Esophagus squamous epithelium (tissue), 5 donors: Measurements from ENCODE around the gene LMO2. TPM values are rescaled to one million over a fixed set of nuclear protein-coding genes. Genes with fewer than 3 reads are reported as not detected.
"Not testable (repeated sequence)": the region's sequence is repeated elsewhere in the genome, so short reads cannot be mapped to it uniquely, and the experiment has no call there.

Source experiments
- DNase-seq: peaks from one replicate; lab custom pipeline; 2025; lab: John Stamatoyannopoulos, UW
- H3K27ac ChIP-seq, 4 donors: fragments of 200-600 bp; sonication (generic); one replicate each; pipeline ENCODE4 v1.5.1; 2016 to 2019; ENCODE audit warnings: mild to moderate bottlenecking in 1 of 4
- H3K27me3 ChIP-seq, 4 donors: fragments of 200-600 bp; sonication (generic); 1 replicate in 3 of 4; 2 replicates in 1 of 4; pipeline versions ENCODE4 v1.5.1 to v1.6.0; 2017 to 2021; ENCODE audit warnings: antibody characterized with exemption in 1 of 4
- H3K36me3 ChIP-seq, 3 donors: fragments of 200-600 bp; sonication (generic); one replicate each; pipeline ENCODE4 v1.5.1; 2016 to 2019
- H3K4me1 ChIP-seq, 3 donors: fragments of 200-600 bp; sonication (generic); one replicate each; pipeline ENCODE4 v1.5.1; 2017 to 2019
- H3K4me3 ChIP-seq, 4 donors: fragments of 200-600 bp; sonication (generic); 1 replicate in 3 of 4; 2 replicates in 1 of 4; pipeline ENCODE4 v1.5.1; 2016 to 2019; ENCODE audit warnings: mild to moderate bottlenecking in 2 of 4, moderate library complexity in 1 of 4
- H3K9me3 ChIP-seq, 3 donors: fragments of 200-600 bp; sonication (generic); one replicate each; pipeline ENCODE4 v1.5.1; 2016 to 2019
- CTCF ChIP-seq, 6 experiments: fragments of 450-650 bp in 4 of 6; fragments of 200-600 bp in 2 of 6; sonication (generic) in 2 of 6; IDR thresholded peaks; one replicate each; pipeline ENCODE4 v1.5.1; 2016 to 2019; ENCODE audit warnings: antibody characterized with exemption in 6 of 6, mild to moderate bottlenecking in 4 of 6, moderate library complexity in 4 of 6
- POLR2A ChIP-seq, 4 donors: fragments of 450-650 bp; IDR thresholded peaks; one replicate each; pipeline ENCODE4 v1.6.1; 2017; ENCODE audit warnings: antibody characterized with exemption in 4 of 4, mild to moderate bottlenecking in 4 of 4, moderate library complexity in 3 of 4
- WGBS, 2 donors: methylation state at CpG; one replicate each; pipeline ENCODE4 v1.1.5; 2018; 5-methylcytosine and 5-hydroxymethylcytosine counted together
- intact Hi-C: fragments of 100-400 bp; cut with DNase I; formaldehyde crosslinking; loops from one replicate; pipeline ENCODE4 v1.15.0; 2022
- total RNA-seq, 4 donors: library from RNA; depleted of rRNA; stranded (reverse); fragments of >200 nt; gene quantifications; one replicate each; pipeline ENCODE4 v1.1.0, GENCODE V29; 2016
- donor health status: DM: yes; HTN: yes; CAD: no.

The LMO2 gene
- total RNA-seq, 4 donors from 2014 or later, result 7.0 to 18.9 (median 13.3) TPM

DNA sequence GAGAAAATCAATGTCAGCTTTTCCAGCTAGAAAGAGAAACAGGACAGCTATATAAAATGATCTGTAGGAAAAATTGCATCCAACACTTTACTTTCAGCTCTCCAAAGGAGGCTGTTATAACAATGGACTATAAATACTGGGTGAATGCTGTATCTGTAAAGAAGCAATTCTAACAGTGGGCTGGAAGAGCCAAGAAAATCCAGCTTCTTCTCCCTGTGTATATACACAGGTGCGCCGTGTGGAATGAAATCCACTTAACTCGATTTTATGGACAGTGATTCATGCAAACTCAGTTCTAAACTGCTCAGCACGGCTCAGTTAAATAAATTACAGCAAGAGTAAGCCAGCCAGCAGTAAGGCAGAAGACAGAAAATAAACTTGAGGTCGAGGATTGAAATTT is 32.5 kb upstream of the LMO2 start:
- 75 to 76% methylated on average over 5 of the region's 5 CpGs for WGBS, 2 donors
- Histone ChIP-seq H3K36me3 (no peaks in the 10 kb centered on the region), H3K27me3 (peaks cover 0 to 16% (median 0%) of the 10 kb centered on the region in 4 donors), H3K4me3 (no peak overlapping the region), H3K4me1 (no peaks in the 10 kb centered on the region), H3K27ac (no peak overlapping the region), H3K9me3 (no peaks in the 10 kb centered on the region)
- intact Hi-C loops, result no loop called here
- TF ChIP-seq POLR2A (IDR thresholded peaks at IDR 0.05) (no peak), CTCF (IDR thresholded peaks at IDR 0.05) (no peak)
- DNase-seq, result no peak

GRCh38 chr11:33923626-33924025 is 31.8 kb upstream of the LMO2 start:
- no peak overlapping the region for H3K27ac ChIP-seq
- H3K9me3 ChIP-seq, result no peaks in the 10 kb centered on the region
- TF ChIP-seq POLR2A (IDR thresholded peaks at IDR 0.05), result no peak
- no peak for TF ChIP-seq CTCF (IDR thresholded peaks at IDR 0.05)
- WGBS, 2 donors, result 74 to 78% methylated on average over 2 of the region's 2 CpGs
- intact Hi-C loops, result no loop called here
- no peaks in the 10 kb centered on the region for H3K36me3 ChIP-seq
- H3K4me3 ChIP-seq, result no peak overlapping the region
- no peak for DNase-seq
- no peaks in the 10 kb centered on the region for H3K4me1 ChIP-seq
- H3K27me3 ChIP-seq, result peaks cover 0 to 16% (median 0%) of the 10 kb centered on the region in 4 donors

DNA sequence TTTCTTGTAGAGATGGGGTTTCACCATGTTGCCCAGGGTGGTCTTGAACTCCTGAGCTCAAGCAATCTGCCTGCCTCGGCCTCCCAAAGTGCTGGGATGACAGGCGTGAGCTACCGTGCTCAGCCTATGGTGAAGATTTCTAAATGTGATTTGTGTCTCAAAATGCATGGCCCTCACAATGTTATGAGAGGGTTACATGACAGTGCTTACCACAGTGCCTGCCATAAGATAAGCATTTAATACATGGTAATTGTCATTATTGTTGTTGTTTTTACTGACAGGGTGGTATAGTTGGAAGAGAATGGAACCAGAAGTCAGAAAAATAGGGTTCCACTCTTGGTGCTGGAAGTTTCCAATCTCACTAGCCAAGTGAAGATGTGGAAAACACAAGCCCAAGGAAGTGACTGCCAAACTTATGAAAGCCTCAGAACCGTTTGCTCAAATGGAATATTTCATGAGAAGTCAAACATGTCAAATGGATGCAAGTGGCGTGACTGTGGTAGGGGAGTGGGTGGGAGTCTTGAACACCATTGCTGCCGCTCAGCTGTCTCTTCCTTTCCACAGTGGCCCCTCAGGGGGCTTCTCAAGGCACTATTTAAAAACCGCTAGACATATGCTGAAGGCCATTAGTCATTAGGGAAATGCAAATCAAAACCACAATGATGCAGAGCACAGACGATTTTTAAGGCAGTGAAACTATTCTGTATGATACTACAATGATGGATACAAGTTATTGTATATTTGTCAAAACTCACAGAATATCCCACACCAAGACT is 29.1 kb upstream of the LMO2 start:
- intact Hi-C loops, result no loop called here
- Histone ChIP-seq H3K9me3 (no peaks in the 10 kb centered on the region), H3K36me3 (no peaks in the 10 kb centered on the region), H3K4me3 (no peak overlapping the region), H3K27ac (no peak overlapping the region), H3K4me1 (no peaks in the 10 kb centered on the region), H3K27me3 (peaks cover 0 to 27% (median 0%) of the 10 kb centered on the region in 4 donors)
- TF ChIP-seq POLR2A (IDR thresholded peaks at IDR 0.05) (no peak), CTCF (IDR thresholded peaks at IDR 0.05) (no peak)
- WGBS, 2 donors, result 52 to 68% methylated on average over 7 of the region's 8 CpGs
- no peak for DNase-seq

DNA sequence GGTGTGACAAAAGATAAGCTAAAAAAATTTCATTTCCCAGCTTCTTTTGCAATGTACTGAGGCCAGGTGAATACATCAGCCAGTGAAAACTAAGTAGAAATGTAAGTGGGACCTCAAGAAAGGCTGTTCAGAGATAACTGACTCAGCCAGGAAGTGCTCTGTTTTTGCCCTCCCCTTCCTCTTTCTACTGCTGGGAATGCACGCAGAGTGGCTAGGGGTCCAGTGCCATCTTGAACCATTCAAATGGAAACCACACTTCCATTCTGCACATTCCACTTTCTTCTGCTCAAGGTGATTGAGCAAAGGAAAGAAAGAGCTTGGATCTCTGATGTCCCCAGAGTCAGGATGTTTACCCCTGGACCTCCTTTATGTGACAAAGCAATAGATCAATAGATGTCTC is 27.8 kb upstream of the LMO2 start:
- Histone ChIP-seq H3K9me3 (no peaks in the 10 kb centered on the region), H3K4me3 (no peak overlapping the region), H3K36me3 (no peaks in the 10 kb centered on the region), H3K4me1 (no peaks in the 10 kb centered on the region), H3K27me3 (peaks cover 0 to 32% (median 0%) of the 10 kb centered on the region in 4 donors), H3K27ac (no peak overlapping the region)
- DNase-seq, result no peak
- 60 to 91% methylated on average over 1 of the region's 1 CpG for WGBS, 2 donors
- TF ChIP-seq POLR2A (IDR thresholded peaks at IDR 0.05) (no peak), CTCF (IDR thresholded peaks at IDR 0.05) (no peak)
- intact Hi-C loops, result no loop called here

- H3K27me3 ChIP-seq, result peaks cover 0 to 32% (median 0%) of the 10 kb centered on the region in 4 donors
- intact Hi-C loops, H3K36me3 ChIP-seq, H3K27ac ChIP-seq, DNase-seq, H3K4me1 ChIP-seq, H3K9me3 ChIP-seq, H3K4me3 ChIP-seq: not testable (repeated sequence)
- 25 to 45% methylated on average over 1 of the region's 1 CpG for WGBS, 2 donors
Measured at GRCh38 chr11:33917402-33917801, 25.5 kb upstream of the LMO2 start.
